Endothelial cell of umbilical vein (primary cell): Measurements from ENCODE around the gene ANKMY2. TPM values are rescaled to one million over a fixed set of nuclear protein-coding genes. Genes with fewer than 3 reads are reported as not detected.
A peak's percentile ranks its signal among the peaks of the same experiment; 100 is the strongest.

Experiments used
- BruUV-seq: library from RNA; stranded (reverse); fragments of 400-500 nt; replicated peaks from 2 replicates; lab custom pipeline; 2021; lab: Mats Ljungman, UMichigan
- CTCF ChIA-PET: fragments of 300-600, 350-600 bp; sonication (Branson Sonifier 250); formaldehyde crosslinking; loops from one replicate; lab custom pipeline; 2021; ENCODE audit warnings: antibody characterized with exemption, inconsistent platforms; lab: Charles Lee
- POLR2A ChIA-PET: fragments of 300-600, 350-600 bp; sonication (Branson Sonifier 250); formaldehyde crosslinking; loops from one replicate; lab custom pipeline; 2021; ENCODE audit warnings: antibody characterized with exemption, inconsistent platforms; lab: Charles Lee
- DNase-seq: peaks from one replicate; pipeline ENCODE4 v3.0.0-alpha.2; 2011; ENCODE audit warnings: low read depth, low spot score
- FAIRE-seq: peaks from 2 replicates; lab custom pipeline; 2011; peaks lifted over from hg19 to GRCh38; lab: Jason Lieb, UNC
- H2AFZ ChIP-seq: 2 replicates; pipeline ENCODE4 v1.6.0; 2012; ENCODE audit warnings: low read depth, low read length, control low read depth, inconsistent platforms
- H3K27ac ChIP-seq: 2 replicates; pipeline ENCODE4 v1.5.1; 2011; ENCODE audit warnings: low read depth, mild to moderate bottlenecking, control low read depth, low read length, moderate library complexity; ENCODE audit not compliant: insufficient read depth
- H3K27me3 ChIP-seq, 2 experiments: 2 replicates each; pipeline versions ENCODE4 v1.6.0 to v1.6.1; 2011; ENCODE audit warnings: low read length in 2 of 2, mixed read lengths in 1 of 2; ENCODE audit not compliant: control insufficient read depth in 2 of 2, insufficient read depth in 2 of 2
- H3K36me3 ChIP-seq, 2 experiments: 2 replicates in 1 of 2; 3 replicates in 1 of 2; pipeline ENCODE4 v1.5.1; 2011; ENCODE audit warnings: low read length in 2 of 2, mild to moderate bottlenecking in 1 of 2, moderate library complexity in 1 of 2; ENCODE audit not compliant: control insufficient read depth in 2 of 2, insufficient read depth in 2 of 2; ENCODE audit errors: extremely low read depth in 1 of 2
- H3K4me1 ChIP-seq: 3 replicates; pipeline ENCODE4 v1.5.1; 2011; ENCODE audit warnings: mild to moderate bottlenecking, low read length; ENCODE audit not compliant: control insufficient read depth, insufficient read depth; ENCODE audit errors: extremely low read depth
- H3K4me2 ChIP-seq: 2 replicates; pipeline ENCODE4 v1.6.1; 2011; ENCODE audit warnings: low read length, control low read depth, mixed read lengths; ENCODE audit not compliant: insufficient read depth
- H3K4me3 ChIP-seq, 3 experiments: fragments of 200-600 bp in 1 of 3; sonication (generic), shearing (Covaris generic) in 1 of 3; replicated peaks in 1 of 3; 2 replicates each; pipeline ENCODE4 v1.5.1; 2011 to 2016; ENCODE audit warnings: control low read depth in 3 of 3, low read length in 3 of 3, mild to moderate bottlenecking in 2 of 3, inconsistent platforms in 1 of 3, low read depth in 1 of 3, moderate library complexity in 1 of 3; ENCODE audit not compliant: insufficient read depth in 1 of 3
- H3K79me2 ChIP-seq: 2 replicates; pipeline ENCODE4 v1.6.0; 2012; ENCODE audit warnings: low read length, inconsistent platforms; ENCODE audit not compliant: control insufficient read depth, insufficient read depth
- H3K9ac ChIP-seq: replicated peaks from 2 replicates; pipeline ENCODE3; 2011; ENCODE audit warnings: low read length, control low read depth; ENCODE audit not compliant: insufficient read depth; ENCODE audit errors: extremely low read depth
- H3K9me1 ChIP-seq: replicated peaks from 3 replicates; pipeline ENCODE4 v1.6.0; 2011; ENCODE audit warnings: mild to moderate bottlenecking, low read length; ENCODE audit not compliant: control insufficient read depth, insufficient read depth; ENCODE audit errors: extremely low read depth
- H3K9me3 ChIP-seq: replicated peaks from 2 replicates; pipeline ENCODE4 v1.5.1; 2012; ENCODE audit warnings: low read length, inconsistent platforms; ENCODE audit not compliant: control insufficient read depth, insufficient read depth
- H4K20me1 ChIP-seq: replicated peaks from 2 replicates; pipeline ENCODE3; 2011; ENCODE audit warnings: mild to moderate bottlenecking, low read length; ENCODE audit not compliant: control insufficient read depth, insufficient read depth; ENCODE audit errors: extremely low read depth
- EZH2 ChIP-seq: IDR thresholded peaks from 2 replicates; pipeline ENCODE4 v1.6.1; 2012; ENCODE audit warnings: borderline replicate concordance, low read depth, mild to moderate bottlenecking, moderate library complexity, low read length, inconsistent platforms; ENCODE audit not compliant: severe bottlenecking
- FOS ChIP-seq: IDR thresholded peaks from 2 replicates; pipeline ENCODE4 v1.6.1; 2011; ENCODE audit warnings: mild to moderate bottlenecking, low read length, moderate library complexity, borderline replicate concordance; ENCODE audit not compliant: insufficient read depth
- GATA2 ChIP-seq: IDR thresholded peaks from 2 replicates; pipeline ENCODE4 v1.7.0; 2011; ENCODE audit warnings: low read depth, mild to moderate bottlenecking, moderate library complexity, mixed read lengths, low read length; ENCODE audit not compliant: insufficient read length, insufficient read depth
- JUN ChIP-seq: IDR thresholded peaks from 2 replicates; pipeline ENCODE4 v1.6.1; 2011; ENCODE audit warnings: borderline replicate concordance, low read depth; ENCODE audit not compliant: insufficient read length, insufficient read depth
- MAX ChIP-seq: IDR thresholded peaks from 2 replicates; pipeline ENCODE4 v1.6.1; 2011; ENCODE audit not compliant: insufficient read depth, insufficient read length
- MYC ChIP-seq: IDR thresholded peaks from one replicate; pipeline ENCODE4 v1.6.1; 2011; ENCODE audit warnings: mild to moderate bottlenecking, low read depth, low read length
- POLR2A ChIP-seq: IDR thresholded peaks from 2 replicates; pipeline ENCODE4 v1.6.1; 2012; ENCODE audit warnings: low read depth, mild to moderate bottlenecking, control low read depth, low read length
- POLR2AphosphoS5 ChIP-seq: IDR thresholded peaks from 2 replicates; pipeline ENCODE4 v1.6.1; 2012; ENCODE audit warnings: low read depth, mild to moderate bottlenecking, control low read depth, low read length, moderate library complexity; ENCODE audit not compliant: insufficient read depth
- dilution Hi-C: fragments of 300-500 bp; cut with MboI; formaldehyde crosslinking; loops from one replicate; pipeline ENCODE4 v1.15.0; 2019; ENCODE audit warnings: low sequenced_read_pairs; ENCODE audit not compliant: extremely low pct_ligation_motif_present
- intact Hi-C: fragments of 100-400 bp; cut with micrococcal nuclease; formaldehyde crosslinking; loops from one replicate; pipeline ENCODE4 v1.10.0; 2022
- polyA plus RNA-seq, 4 experiments: library from polyadenylated mRNA; depleted of rRNA in 3 of 4; stranded (reverse) in 3 of 4; unstranded in 1 of 4; fragments of >200 nt; gene quantifications; 2 replicates each; pipeline versions ENCODE4 v1.2.1 to v1.2.3, GENCODE V29; 2011 to 2012; ENCODE audit warnings: missing spikeins in 1 of 4
- total RNA-seq: library from RNA; stranded (reverse); gene quantifications from 2 replicates; pipeline ENCODE4 v1.2.3, GENCODE V29; 2021
- TF ChIP-seq, protein P1 (sequence below), 2 donors: IDR thresholded peaks; 1 replicate in 1 of 2; 2 replicates in 1 of 2; pipeline ENCODE4 v1.5.1; 2011; ENCODE audit warnings: low read length in 2 of 2, mild to moderate bottlenecking in 2 of 2, moderate library complexity in 2 of 2, control low read depth in 1 of 2, inconsistent platforms in 1 of 2, low read depth in 1 of 2; ENCODE audit not compliant: insufficient read depth in 1 of 2; ENCODE audit errors: extremely low read depth in 1 of 2

The ANKMY2 gene
- total and polyA plus RNA-seq, 2 donors (not counting 3 experiments of a cell fraction or from before 2014, with no cell fraction given) = 7.7 to 11.6 TPM

GRCh38 chr7:16611711-16612110 lies 33.8 kb downstream of the ANKMY2 start:
- no peaks in the 10 kb centered on the region for H4K20me1 ChIP-seq
- no peak overlapping the region for H3K4me3 ChIP-seq
- no TSS peak for BruUV-seq
- no peak overlapping the region for H3K9ac ChIP-seq
- dilution Hi-C loops = no loop called here
- no peaks in the 10 kb centered on the region for H3K9me3 ChIP-seq
- ChIA-PET POLR2A (no interaction called here), CTCF (interaction anchor here (0.8 to 0.9 kb wide), 2 partner anchors 9 to 10 kb away, joined by 3 read pairs; no protein-coding TSS in a partner anchor)
- H3K36me3 ChIP-seq = peaks cover 3 to 4% of the 10 kb centered on the region in 2 experiments
- no peak overlapping the region for H3K27ac ChIP-seq
- intact Hi-C loops = no loop called here
- H3K27me3 ChIP-seq = no peaks in the 10 kb centered on the region
- no peak overlapping the region for H2AFZ ChIP-seq
- FAIRE-seq = peak; percentile 21
- no peaks in the 10 kb centered on the region for H3K79me2 ChIP-seq
- no peaks in the 10 kb centered on the region for H3K9me1 ChIP-seq
- H3K4me1 ChIP-seq = no peaks in the 10 kb centered on the region
- no peak for DNase-seq
- TF ChIP-seq, protein P1, sequence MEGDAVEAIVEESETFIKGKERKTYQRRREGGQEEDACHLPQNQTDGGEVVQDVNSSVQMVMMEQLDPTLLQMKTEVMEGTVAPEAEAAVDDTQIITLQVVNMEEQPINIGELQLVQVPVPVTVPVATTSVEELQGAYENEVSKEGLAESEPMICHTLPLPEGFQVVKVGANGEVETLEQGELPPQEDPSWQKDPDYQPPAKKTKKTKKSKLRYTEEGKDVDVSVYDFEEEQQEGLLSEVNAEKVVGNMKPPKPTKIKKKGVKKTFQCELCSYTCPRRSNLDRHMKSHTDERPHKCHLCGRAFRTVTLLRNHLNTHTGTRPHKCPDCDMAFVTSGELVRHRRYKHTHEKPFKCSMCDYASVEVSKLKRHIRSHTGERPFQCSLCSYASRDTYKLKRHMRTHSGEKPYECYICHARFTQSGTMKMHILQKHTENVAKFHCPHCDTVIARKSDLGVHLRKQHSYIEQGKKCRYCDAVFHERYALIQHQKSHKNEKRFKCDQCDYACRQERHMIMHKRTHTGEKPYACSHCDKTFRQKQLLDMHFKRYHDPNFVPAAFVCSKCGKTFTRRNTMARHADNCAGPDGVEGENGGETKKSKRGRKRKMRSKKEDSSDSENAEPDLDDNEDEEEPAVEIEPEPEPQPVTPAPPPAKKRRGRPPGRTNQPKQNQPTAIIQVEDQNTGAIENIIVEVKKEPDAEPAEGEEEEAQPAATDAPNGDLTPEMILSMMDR (IDR thresholded peaks at IDR 0.05; ENCODE audit: extremely low read depth in 1 of 2, insufficient read depth in 1 of 2, low read depth in 1 of 2, low read length in 2 of 2) = no peak
- TF ChIP-seq POLR2A (no peak), JUN (no peak), EZH2 (no peak), GATA2 (no peak), POLR2AphosphoS5 (no peak), MAX (no peak), MYC (no peak), FOS (no peak)
- no peak overlapping the region for H3K4me2 ChIP-seq
